ENCODE measurements around the gene TRAPPC12.
"Not testable (repeated sequence)": the region's sequence is repeated elsewhere in the genome, so short reads cannot be mapped to it uniquely, and the experiment has no call there.

Gene TRAPPC12

GRCh38 chr2:3379647-3380534 is at the start of gene TRAPPC12:
Gene TRAPPC12, plus strand, starts transcription at chr2:3379694. Its CDS starts 7,930 bp downstream, at chr2:3387624.
- peak; percentile 95 for DNase-seq

DNA sequence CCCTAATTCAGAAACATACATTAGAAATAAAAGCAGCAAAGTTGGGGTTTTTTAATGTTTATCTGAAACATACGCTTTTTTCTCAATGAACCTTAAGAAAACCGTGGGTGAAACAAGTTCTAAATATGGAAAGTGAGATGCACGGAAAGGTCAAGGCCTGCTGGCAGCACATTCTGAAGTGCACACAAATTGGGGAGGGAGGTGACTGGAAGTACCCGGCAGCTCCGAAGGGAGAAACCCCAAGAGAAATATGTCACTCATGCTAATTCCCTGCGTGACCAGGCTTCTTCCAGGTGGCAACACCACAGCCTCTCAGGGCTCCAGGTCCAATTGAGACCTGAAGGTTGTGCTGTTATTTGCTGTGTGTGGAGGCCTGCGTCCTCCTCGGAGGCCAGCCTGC is 47.4 kb upstream of the TRAPPC12 start:
- DNase-seq = no peak

- DNase-seq = no peak
Measured at GRCh38 chr2:3334392-3335345, 44.8 kb upstream of the TRAPPC12 start.

DNA sequence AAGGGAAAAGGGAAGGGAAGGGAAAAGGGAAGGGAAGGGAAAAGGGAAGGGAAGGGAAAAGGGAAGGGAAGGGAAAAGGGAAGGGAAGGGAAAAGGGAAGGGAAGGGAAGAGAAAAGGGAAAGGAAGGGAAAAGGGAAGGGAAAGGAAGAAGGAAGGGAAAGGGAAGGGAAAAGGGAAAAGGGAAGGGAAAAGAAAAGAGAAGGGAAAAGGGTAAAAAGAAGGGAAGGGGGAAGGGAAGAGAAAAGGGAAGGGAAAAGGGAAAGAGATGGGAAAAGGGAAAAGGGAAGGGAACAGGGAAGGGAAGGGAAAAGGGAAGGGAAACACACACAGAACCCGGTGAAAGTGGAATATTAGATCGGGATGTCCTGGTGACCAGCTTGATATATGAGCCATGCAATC is 42.6 kb upstream of the TRAPPC12 start:
- no peak for DNase-seq

GRCh38 chr2:3338340-3338739 is 41.2 kb upstream of the TRAPPC12 start:
- DNase-seq = no peak

DNA sequence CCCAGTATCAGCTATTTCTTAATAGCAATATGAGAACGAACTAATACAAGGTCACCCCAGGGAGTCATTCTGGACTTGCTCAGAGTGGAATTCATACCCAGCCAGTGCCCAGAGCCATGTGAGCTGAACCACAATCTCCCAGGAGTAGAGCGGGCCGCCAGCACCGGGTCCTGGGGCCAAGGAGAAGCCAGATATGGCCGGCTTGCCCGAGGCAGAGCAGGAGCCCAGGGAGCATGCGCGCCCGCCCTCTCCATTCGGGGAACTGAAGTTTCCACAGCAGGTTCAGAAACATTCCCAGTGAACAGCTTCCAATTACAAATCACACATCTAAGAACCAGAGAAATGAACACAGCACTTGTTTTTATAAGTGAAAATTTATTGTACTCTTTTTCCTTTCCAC is 39.4 kb upstream of the TRAPPC12 start:
- no peak for DNase-seq

- no peak for DNase-seq
Measured at GRCh38 chr2:3341336-3341735, 38.2 kb upstream of the TRAPPC12 start.

GRCh38 chr2:3342324-3342723 is 37.2 kb upstream of the TRAPPC12 start:
- no peak for DNase-seq

DNA sequence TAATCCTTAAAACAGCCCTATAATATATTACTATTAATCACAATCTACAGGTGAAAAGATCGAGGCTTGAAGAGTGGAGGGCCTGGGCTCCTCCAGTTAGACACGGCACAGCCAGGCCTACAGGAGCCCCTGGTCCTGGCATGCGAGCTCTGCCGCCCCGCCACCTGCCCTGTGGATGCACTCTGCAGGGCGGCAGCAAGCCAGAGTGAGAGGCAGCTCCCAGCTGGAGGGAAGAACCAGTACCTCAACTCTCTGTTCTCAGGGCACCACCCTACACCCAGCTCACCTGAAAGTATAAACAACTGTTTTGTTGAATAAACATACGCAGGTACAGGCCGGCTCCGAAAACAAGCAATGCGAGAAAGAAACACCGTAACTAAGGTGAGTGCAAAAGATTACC is 36.5 kb upstream of the TRAPPC12 start:
- DNase-seq = no peak

DNA sequence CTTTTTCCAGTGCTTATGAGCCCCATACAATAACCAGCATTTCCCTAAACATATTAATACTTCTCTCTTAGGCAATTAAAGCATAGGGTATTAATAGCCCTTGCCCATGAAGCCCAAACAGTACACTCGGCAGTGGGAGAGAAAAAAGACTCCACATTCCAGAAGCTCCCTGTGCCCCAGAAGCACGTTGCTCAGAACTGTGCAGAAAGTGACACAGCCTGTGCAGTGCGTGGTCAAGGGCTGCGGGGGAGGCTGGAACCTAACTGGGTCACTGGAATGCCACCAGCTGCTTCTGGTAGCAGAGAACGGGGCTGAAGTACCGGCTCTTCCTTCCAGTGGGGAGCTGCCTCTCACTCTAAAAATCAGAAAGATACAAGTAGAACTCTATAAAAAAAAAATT is 34.6 kb upstream of the TRAPPC12 start:
- no peak for DNase-seq

DNA sequence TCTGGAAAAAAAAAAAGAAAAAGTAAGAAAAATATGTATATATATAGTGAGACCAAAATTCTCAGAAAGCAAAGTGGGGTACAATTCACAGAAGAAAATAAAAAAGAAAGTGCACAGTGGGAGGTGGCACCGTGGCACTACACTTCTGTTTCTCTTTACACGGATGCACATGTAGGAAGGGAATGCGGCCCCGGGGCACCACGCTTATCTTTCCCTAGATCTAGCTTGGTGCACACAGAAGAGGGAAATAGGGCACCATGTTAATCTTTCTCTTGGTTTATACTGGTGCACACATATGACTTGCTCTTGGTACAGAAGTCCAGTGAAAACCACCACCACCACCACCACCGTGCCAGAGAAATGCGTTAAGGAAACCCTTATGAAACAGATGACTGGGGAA is 33.9 kb upstream of the TRAPPC12 start:
- DNase-seq = no peak

DNA sequence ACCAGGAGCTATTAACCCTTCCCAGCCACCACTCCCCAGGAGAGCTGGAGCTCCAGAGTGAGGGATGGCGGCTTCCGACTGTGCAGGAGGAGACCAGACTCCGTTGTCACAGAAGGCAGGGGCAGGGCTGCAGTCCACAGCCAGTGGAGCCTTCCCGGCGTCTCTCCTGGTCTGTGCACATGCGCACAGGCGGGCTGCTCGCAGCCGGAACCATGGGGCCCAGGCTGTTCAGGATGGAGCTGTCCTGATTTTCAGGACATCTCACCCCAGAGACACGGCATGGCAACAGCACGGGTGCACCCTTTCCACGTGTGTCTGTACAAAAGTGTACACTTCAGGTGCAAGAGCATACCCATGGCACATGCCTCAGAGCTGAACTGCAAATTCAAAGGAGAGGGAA is 30.7 kb upstream of the TRAPPC12 start:
- DNase-seq = no peak

GRCh38 chr2:3349211-3349693 is 30.2 kb upstream of the TRAPPC12 start:
- DNase-seq = no peak

GRCh38 chr2:3354986-3355385 is 24.5 kb upstream of the TRAPPC12 start:
- DNase-seq = no peak

DNA sequence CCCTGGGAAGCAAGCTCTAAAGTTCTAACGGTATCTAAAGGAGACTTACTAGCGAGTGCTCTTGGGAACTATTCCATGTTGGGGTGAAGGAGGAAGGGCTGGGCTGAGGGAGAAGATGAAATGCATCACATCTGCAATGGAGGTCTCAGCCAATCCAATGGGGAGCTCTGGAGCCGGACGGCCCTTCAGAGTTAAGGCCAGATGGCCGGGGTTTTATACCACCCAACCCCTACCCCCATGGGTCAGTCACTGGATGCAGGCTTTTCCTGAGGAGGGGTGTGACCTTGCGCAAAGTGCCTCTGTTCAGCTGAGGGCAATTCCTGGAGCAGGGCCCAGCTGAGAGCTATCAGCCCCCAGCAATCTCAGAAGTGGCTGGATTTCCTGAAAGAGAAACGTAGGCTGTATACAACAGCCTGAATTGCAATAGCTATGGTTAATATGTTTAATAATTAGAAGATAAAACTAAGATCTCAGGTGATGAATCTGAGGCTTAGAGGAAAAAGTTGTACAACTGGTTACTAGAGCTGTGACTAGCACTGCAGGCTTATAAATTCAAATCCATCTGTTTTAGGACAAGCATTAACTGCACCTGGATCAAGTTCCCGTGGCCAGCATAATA is 23.4 kb upstream of the TRAPPC12 start:
- DNase-seq = no peak

DNA sequence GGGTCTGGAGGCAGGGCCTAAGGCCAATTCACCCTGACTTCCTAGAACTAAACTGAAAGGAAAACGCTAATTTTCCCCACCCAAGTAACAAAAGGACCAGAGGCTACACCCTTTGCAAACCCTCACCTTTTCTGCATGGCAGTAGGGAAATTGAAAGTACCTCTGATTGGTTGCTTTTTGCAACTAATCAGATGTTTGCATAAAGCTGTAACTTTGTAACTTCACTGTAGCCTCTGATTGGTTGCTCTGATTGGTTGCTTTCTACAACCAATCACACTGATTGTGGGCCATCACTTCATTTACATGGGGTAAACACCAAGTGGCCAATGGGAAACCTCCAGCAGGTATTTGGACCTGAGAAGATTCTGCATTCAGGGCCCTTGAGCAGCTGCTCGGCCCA is 22.7 kb upstream of the TRAPPC12 start:
- no peak for DNase-seq

DNA sequence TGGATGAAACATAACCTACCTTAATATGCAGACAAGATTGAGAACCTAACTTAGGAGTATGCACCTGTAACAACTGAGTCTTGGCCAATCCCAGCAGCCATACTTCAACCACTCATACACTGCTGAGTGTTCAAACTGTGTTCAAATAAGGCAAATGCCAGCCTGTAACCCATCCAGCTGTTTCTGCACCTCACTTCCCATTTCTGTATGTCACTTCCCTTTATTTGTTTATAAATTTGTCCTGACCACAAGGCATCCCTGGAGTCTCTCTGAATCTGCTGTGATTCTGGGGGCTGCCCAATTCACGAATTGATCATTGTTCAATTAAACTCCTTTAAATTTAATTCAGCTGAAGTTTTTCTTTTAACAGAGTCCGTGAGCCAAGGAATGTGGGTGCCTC is 22.0 kb upstream of the TRAPPC12 start:
- DNase-seq = not testable (repeated sequence)

DNA sequence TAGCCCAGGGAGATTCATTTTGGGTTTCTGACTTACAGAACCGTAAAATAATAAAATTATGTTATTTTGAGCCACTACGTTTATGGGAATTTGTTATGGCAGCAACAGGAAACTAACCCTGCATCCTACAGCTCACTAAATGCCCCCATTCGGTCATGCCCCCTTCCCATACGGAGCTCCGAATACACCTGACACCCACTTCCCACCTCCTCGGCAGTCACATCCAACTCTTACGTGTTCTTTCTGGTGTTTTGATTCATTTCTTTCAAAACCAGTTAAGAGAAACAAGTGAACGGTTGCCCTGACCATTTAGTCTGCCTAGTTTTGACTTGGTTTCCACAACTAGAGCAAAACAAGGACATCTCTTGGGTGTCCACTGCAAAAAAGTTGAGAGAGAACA is 21.6 kb upstream of the TRAPPC12 start:
- no peak for DNase-seq

DNA sequence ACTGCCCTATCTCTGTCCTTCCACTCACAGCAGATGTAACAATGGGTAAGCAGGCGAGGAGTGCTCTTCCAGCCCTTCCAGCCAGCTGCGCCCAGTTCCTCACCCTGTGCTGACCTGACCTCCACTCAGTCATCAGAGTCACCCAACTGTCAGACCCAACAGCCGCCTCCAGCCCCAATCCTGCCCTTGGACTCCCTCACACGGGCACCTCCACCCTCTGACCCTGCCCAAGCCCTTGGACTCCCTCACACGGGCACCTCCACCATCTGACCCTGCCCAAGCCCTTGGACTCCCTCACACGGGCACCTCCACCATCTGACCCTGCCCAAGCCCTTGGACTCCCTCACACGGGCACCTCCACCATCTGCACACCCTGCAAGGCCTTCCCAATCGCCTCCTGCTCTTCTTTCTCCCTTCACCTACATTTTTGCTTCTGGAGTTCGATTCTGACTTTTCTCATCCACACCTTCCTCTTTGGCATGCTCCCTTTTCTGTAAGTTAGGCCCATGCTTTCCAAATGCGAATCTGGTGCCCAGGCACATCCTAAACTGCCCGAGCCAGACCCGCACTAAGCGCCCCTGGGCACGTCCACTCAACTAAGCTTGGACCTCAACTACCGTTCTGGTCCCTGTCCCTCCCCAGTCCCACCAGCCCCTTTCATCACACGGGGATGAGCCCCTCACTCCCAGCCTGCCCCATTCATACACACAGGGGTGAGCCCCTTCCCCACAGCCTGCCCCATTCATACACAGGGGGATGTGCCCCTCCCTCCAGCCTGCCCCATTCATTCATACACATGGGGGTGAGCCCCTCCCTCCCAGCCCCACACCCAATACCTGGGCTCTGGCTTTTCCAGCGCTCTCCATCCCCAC is 17.7 kb upstream of the TRAPPC12 start:
- no peak for DNase-seq

DNA sequence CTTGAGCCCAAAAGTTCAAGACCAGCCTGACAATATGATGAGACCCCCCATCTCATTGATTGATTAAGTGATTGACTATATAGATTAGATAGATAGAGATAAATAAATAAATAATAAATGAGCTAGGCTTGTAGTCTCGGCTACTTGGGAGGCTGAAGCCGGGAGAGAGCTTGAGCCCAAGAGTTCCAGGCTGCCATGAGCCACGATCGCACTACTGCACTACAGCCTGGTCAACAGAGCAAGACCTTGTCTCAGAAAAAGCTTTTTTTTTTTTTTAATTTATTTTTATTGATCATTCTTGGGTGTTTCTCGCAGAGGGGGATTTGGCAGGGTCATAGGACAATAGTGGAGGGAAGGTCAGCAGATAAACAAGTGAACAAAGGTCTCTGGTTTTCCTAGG is 14.3 kb upstream of the TRAPPC12 start:
- DNase-seq = no peak

DNA sequence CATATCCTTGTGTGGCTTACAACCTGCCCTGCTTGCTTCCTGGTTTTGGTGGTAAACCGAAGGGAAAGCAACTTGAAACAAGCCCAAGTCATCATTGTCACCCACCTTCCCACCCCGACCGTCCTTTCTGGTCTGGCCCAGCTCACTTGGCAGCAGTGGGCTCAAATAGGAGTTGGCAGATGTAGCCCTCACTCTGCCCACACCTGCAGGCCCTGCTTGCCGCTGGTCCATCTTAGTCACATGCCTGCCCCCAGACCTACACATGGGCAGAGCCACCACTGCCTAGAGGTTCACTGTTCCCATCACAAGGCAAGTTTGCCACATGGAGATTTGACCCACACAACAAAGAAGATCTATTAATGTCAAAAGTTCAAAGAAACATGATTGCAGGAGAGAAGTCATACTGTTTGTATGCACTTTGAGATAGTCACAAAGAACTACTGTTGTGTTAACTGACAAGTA is 11.2 kb upstream of the TRAPPC12 start:
- no peak for DNase-seq
